ENCODE data around the gene CLRN1.

The CLRN1 gene

GRCh38 chr3:150970665-150971324, 1.7 kb downstream of the CLRN1 start:
- TF ChIP-seq CTCF (IDR thresholded peaks at IDR 0.05; ENCODE audit: low read length) (no peak), EZH2phosphoT487 (IDR thresholded peaks at IDR 0.05; ENCODE audit: low read length) (no peak), EZH2 (optimal IDR thresholded peaks at IDR 0.05; ENCODE audit: low read depth, low read length) (no peak)
- Histone ChIP-seq H4K20me1 (ENCODE audit: insufficient read depth, low read length) (no peaks in the 10 kb centered on the region), H3K79me2 (ENCODE audit: low read length) (no peaks in the 10 kb centered on the region), H2AFZ (ENCODE audit: low read length) (no peak overlapping the region), H3K36me3 (replicated peaks; ENCODE audit: insufficient read depth, low read length) (no peaks in the 10 kb centered on the region), H3K4me1 (ENCODE audit: low read length) (no peaks in the 10 kb centered on the region), H3K9me2 (replicated peaks; ENCODE audit: insufficient read depth, low read length) (no peaks in the 10 kb centered on the region), H3K27ac (ENCODE audit: low read length) (no peak overlapping the region), H3F3A (ENCODE audit: insufficient read depth, low read length) (no peaks in the 10 kb centered on the region), H3K9me3 (replicated peaks; ENCODE audit: insufficient read depth, low read length) (no peaks in the 10 kb centered on the region), H3K4me2 (ENCODE audit: low read depth, low read length) (no peak overlapping the region), H3K4me3 (ENCODE audit: low read length) (no peak overlapping the region), H3K27me3 (replicated peaks; ENCODE audit: insufficient read depth, low read length) (no peaks in the 10 kb centered on the region), H3K9ac (ENCODE audit: low read length) (no peak overlapping the region)
- no peak for DNase-seq

GRCh38 chr3:150968341-150969035, 4.0 kb downstream of the CLRN1 start:
- no peak for DNase-seq
- H3K27me3 ChIP-seq (replicated peaks; ENCODE audit: insufficient read depth, low read length): no peaks in the 10 kb centered on the region
- no peak for TF ChIP-seq EZH2 (optimal IDR thresholded peaks at IDR 0.05; ENCODE audit: low read depth, low read length)
- no peak for TF ChIP-seq EZH2phosphoT487 (IDR thresholded peaks at IDR 0.05; ENCODE audit: low read length)
- TF ChIP-seq CTCF (IDR thresholded peaks at IDR 0.05; ENCODE audit: low read length): no peak
- H3K4me2 ChIP-seq (ENCODE audit: low read depth, low read length): no peak overlapping the region
- no peak overlapping the region for H2AFZ ChIP-seq (ENCODE audit: low read length)
- H3K27ac ChIP-seq (ENCODE audit: low read length): no peak overlapping the region
- no peaks in the 10 kb centered on the region for H3K36me3 ChIP-seq (replicated peaks; ENCODE audit: insufficient read depth, low read length)
- H3K9me3 ChIP-seq (replicated peaks; ENCODE audit: insufficient read depth, low read length): no peaks in the 10 kb centered on the region
- no peaks in the 10 kb centered on the region for H3K9me2 ChIP-seq (replicated peaks; ENCODE audit: insufficient read depth, low read length)
- H3K4me3 ChIP-seq (ENCODE audit: low read length): no peak overlapping the region
- H3K79me2 ChIP-seq (ENCODE audit: low read length): no peaks in the 10 kb centered on the region
- H3K4me1 ChIP-seq (ENCODE audit: low read length): no peaks in the 10 kb centered on the region
- no peaks in the 10 kb centered on the region for H4K20me1 ChIP-seq (ENCODE audit: insufficient read depth, low read length)
- no peak overlapping the region for H3K9ac ChIP-seq (ENCODE audit: low read length)
- no peaks in the 10 kb centered on the region for H3F3A ChIP-seq (ENCODE audit: insufficient read depth, low read length)

- Histone ChIP-seq H3K4me3 (ENCODE audit: low read length) (no peak overlapping the region), H4K20me1 (ENCODE audit: insufficient read depth, low read length) (no peaks in the 10 kb centered on the region), H2AFZ (ENCODE audit: low read length) (no peak overlapping the region), H3F3A (ENCODE audit: insufficient read depth, low read length) (peaks cover 6% of the 10 kb centered on the region; the same call in 1 of the 2 replicates), H3K9ac (ENCODE audit: low read length) (no peak overlapping the region), H3K79me2 (ENCODE audit: low read length) (no peaks in the 10 kb centered on the region), H3K9me3 (replicated peaks; ENCODE audit: insufficient read depth, low read length) (no peaks in the 10 kb centered on the region), H3K4me1 (ENCODE audit: low read length) (peaks cover 18% of the 10 kb centered on the region), H3K27ac (ENCODE audit: low read length) (no peak overlapping the region), H3K4me2 (ENCODE audit: low read depth, low read length) (no peak overlapping the region), H3K27me3 (replicated peaks; ENCODE audit: insufficient read depth, low read length) (no peaks in the 10 kb centered on the region), H3K9me2 (replicated peaks; ENCODE audit: insufficient read depth, low read length) (no peaks in the 10 kb centered on the region), H3K36me3 (replicated peaks; ENCODE audit: insufficient read depth, low read length) (no peaks in the 10 kb centered on the region)
- no peak for DNase-seq
- TF ChIP-seq EZH2 (optimal IDR thresholded peaks at IDR 0.05; ENCODE audit: low read depth, low read length) (no peak), CTCF (IDR thresholded peaks at IDR 0.05; ENCODE audit: low read length) (no peak), EZH2phosphoT487 (IDR thresholded peaks at IDR 0.05; ENCODE audit: low read length) (no peak)
These were observed 7.1 kb downstream of the CLRN1 start for GRCh38 chr3:150965436-150965835.

Measured in MM.1S (cell line).